ENCODE results near the gene PAX3.

DNA sequence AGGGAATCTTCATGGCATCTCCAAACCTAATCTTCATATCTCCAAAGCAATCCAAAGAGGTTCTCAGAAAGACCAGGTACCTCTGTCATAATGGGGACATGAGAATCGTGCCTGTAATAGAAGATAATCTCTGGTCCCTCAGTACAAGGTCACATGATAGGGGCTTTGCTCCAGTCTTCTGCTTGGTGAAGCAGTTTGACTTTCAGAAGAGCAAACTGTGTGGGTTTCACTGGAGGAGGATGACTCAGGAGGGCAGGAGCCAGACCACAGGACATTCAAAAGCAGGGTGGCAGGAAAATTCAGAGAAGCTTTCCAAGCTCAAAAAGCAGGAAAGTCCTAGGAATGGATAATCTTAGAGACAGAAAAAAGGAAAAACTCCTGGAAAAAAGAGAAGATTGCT is 10.6 kb upstream of the PAX3 start:
- no peak for TF ChIP-seq EP300 (IDR thresholded peaks at IDR 0.05; ENCODE audit: borderline replicate concordance)
- TF ChIP-seq, protein P1, sequence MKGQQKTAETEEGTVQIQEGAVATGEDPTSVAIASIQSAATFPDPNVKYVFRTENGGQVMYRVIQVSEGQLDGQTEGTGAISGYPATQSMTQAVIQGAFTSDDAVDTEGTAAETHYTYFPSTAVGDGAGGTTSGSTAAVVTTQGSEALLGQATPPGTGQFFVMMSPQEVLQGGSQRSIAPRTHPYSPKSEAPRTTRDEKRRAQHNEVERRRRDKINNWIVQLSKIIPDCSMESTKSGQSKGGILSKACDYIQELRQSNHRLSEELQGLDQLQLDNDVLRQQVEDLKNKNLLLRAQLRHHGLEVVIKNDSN (IDR thresholded peaks at IDR 0.05), result no peak
- TF ChIP-seq, protein P2, sequence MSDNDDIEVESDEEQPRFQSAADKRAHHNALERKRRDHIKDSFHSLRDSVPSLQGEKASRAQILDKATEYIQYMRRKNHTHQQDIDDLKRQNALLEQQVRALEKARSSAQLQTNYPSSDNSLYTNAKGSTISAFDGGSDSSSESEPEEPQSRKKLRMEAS (IDR thresholded peaks at IDR 0.05), result no peak
- TF ChIP-seq FOXM1 (IDR thresholded peaks at IDR 0.05; ENCODE audit: borderline replicate concordance, low read depth), result no peak
- TF ChIP-seq EGR1 (IDR thresholded peaks at IDR 0.05), result no peak
- TF ChIP-seq, protein P3, sequence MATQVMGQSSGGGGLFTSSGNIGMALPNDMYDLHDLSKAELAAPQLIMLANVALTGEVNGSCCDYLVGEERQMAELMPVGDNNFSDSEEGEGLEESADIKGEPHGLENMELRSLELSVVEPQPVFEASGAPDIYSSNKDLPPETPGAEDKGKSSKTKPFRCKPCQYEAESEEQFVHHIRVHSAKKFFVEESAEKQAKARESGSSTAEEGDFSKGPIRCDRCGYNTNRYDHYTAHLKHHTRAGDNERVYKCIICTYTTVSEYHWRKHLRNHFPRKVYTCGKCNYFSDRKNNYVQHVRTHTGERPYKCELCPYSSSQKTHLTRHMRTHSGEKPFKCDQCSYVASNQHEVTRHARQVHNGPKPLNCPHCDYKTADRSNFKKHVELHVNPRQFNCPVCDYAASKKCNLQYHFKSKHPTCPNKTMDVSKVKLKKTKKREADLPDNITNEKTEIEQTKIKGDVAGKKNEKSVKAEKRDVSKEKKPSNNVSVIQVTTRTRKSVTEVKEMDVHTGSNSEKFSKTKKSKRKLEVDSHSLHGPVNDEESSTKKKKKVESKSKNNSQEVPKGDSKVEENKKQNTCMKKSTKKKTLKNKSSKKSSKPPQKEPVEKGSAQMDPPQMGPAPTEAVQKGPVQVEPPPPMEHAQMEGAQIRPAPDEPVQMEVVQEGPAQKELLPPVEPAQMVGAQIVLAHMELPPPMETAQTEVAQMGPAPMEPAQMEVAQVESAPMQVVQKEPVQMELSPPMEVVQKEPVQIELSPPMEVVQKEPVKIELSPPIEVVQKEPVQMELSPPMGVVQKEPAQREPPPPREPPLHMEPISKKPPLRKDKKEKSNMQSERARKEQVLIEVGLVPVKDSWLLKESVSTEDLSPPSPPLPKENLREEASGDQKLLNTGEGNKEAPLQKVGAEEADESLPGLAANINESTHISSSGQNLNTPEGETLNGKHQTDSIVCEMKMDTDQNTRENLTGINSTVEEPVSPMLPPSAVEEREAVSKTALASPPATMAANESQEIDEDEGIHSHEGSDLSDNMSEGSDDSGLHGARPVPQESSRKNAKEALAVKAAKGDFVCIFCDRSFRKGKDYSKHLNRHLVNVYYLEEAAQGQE (IDR thresholded peaks at IDR 0.05; ENCODE audit: low read depth), result no peak
- no peak for TF ChIP-seq TEAD4 (IDR thresholded peaks at IDR 0.05)
- no peak for TF ChIP-seq TCF12 (IDR thresholded peaks at IDR 0.05; ENCODE audit: low read depth)
- no peak for TF ChIP-seq YY1 (IDR thresholded peaks at IDR 0.05; ENCODE audit: low read depth)
